Measurements from ENCODE around the gene MASP1.

GRCh38 chr3:187277129-187277462, 14.4 kb downstream of the MASP1 start:
- TF ChIP-seq POLR2A (IDR thresholded peaks at IDR 0.05; ENCODE audit: low read depth, low read length) (no peak), TAF1 (IDR thresholded peaks at IDR 0.05; ENCODE audit: low read depth, low read length) (no peak)
